Hepatocyte (in vitro differentiated cells): ENCODE measurements around the gene WDR70. TPM values are rescaled to one million over a fixed set of nuclear protein-coding genes. Genes with fewer than 3 reads are reported as not detected.

ENCODE experiments used
- DNase-seq: peaks from one replicate; pipeline ENCODE4 v3.0.0-alpha.2; 2016; ENCODE audit warnings: low spot score
- H2AFZ ChIP-seq: fragments of 200-600 bp; sonication (generic); 2 replicates; pipeline ENCODE4 v1.6.0; 2016; ENCODE audit warnings: antibody characterized with exemption, mild to moderate bottlenecking
- H3K27ac ChIP-seq: fragments of 200-600 bp; sonication (generic); 2 replicates; pipeline ENCODE4 v1.5.1; 2016; ENCODE audit warnings: mild to moderate bottlenecking
- H3K27me3 ChIP-seq: fragments of 200-600 bp; sonication (generic); 2 replicates; pipeline ENCODE4 v1.6.1; 2016
- H3K36me3 ChIP-seq: fragments of 200-600 bp; sonication (generic); replicated peaks from 2 replicates; pipeline ENCODE4 v1.5.1; 2016; ENCODE audit warnings: low read depth; ENCODE audit not compliant: insufficient read depth
- H3K4me1 ChIP-seq: fragments of 200-600 bp; sonication (generic); 2 replicates; pipeline ENCODE4 v1.5.1; 2016; ENCODE audit warnings: mild to moderate bottlenecking, moderate library complexity; ENCODE audit not compliant: insufficient read depth
- H3K4me2 ChIP-seq: fragments of 200-600 bp; sonication (generic); 2 replicates; pipeline ENCODE4 v1.6.0; 2016
- H3K4me3 ChIP-seq: fragments of 200-600 bp; sonication (generic); 2 replicates; pipeline ENCODE4 v1.5.1; 2016; ENCODE audit warnings: mild to moderate bottlenecking
- H3K79me2 ChIP-seq: fragments of 200-600 bp; sonication (generic); 2 replicates; pipeline ENCODE4 v1.6.0; 2017; ENCODE audit warnings: mild to moderate bottlenecking
- H3K9me2 ChIP-seq: fragments of 200-600 bp; sonication (generic); replicated peaks from 2 replicates; pipeline ENCODE4 v1.6.0; 2017; ENCODE audit warnings: mild to moderate bottlenecking; ENCODE audit not compliant: insufficient read depth
- H3K9me3 ChIP-seq: fragments of 200-600 bp; sonication (generic); 2 replicates; pipeline ENCODE4 v1.5.1; 2016; ENCODE audit warnings: low read depth, mild to moderate bottlenecking
- H4K20me1 ChIP-seq: fragments of 200-600 bp; sonication (generic); 2 replicates; pipeline ENCODE4 v1.6.0; 2016; ENCODE audit warnings: mild to moderate bottlenecking; ENCODE audit not compliant: insufficient read depth, poor library complexity, severe bottlenecking
- CTCF ChIP-seq: fragments of 200-600 bp; sonication (generic); IDR thresholded peaks from 2 replicates; pipeline ENCODE4 v1.5.1; 2016; ENCODE audit warnings: antibody characterized with exemption, mild to moderate bottlenecking; ENCODE audit not compliant: poor library complexity
- EZH2 ChIP-seq: fragments of 200-600 bp; sonication (generic); IDR thresholded peaks from 2 replicates; pipeline ENCODE4 v1.6.1; 2016; ENCODE audit warnings: antibody characterized with exemption, mild to moderate bottlenecking, borderline replicate concordance
- EZH2phosphoT487 ChIP-seq: fragments of 200-600 bp; sonication (generic); IDR thresholded peaks from one replicate; pipeline ENCODE4 v1.6.1; 2018; ENCODE audit warnings: antibody characterized with exemption, mild to moderate bottlenecking, low read depth, moderate library complexity; ENCODE audit not compliant: unreplicated experiment, severe bottlenecking
- WGBS: methylation state at CpG from one replicate; pipeline ENCODE4 v1.1.6; 2016; ENCODE audit warnings: low lambda C conversion rate; ENCODE audit errors: missing lambda C conversion rate; 5-methylcytosine and 5-hydroxymethylcytosine counted together
- polyA plus RNA-seq: library from polyadenylated mRNA; unstranded; fragments of >200 nt; fragmentation: Nextera tagmentation; extraction: Ambion mirVana; gene quantifications from 2 replicates; pipeline ENCODE4 v1.2.1, GENCODE V29; 2016
- total RNA-seq: library from RNA; depleted of rRNA; stranded (reverse); fragments of >200 nt; gene quantifications from 2 replicates; pipeline ENCODE4 v1.2.3, GENCODE V29; 2014

Gene WDR70
- total and polyA plus RNA-seq, 2 experiments from 2014 or later = 22.3 to 37.0 TPM

GRCh38 chr5:37520811-37521210, 141.7 kb downstream of the WDR70 start:
- Histone ChIP-seq H3K9me2 (no peaks in the 10 kb centered on the region), H3K36me3 (no peaks in the 10 kb centered on the region), H4K20me1 (no peaks in the 10 kb centered on the region), H3K9me3 (no peaks in the 10 kb centered on the region), H3K4me2 (no peak overlapping the region), H3K4me1 (peaks cover 5% of the 10 kb centered on the region), H3K79me2 (no peaks in the 10 kb centered on the region), H3K27me3 (no peaks in the 10 kb centered on the region), H3K27ac (no peak overlapping the region), H2AFZ (no peak overlapping the region), H3K4me3 (no peak overlapping the region)
- WGBS = 79% methylated on average over 1 of the region's 1 CpG
- TF ChIP-seq CTCF (no peak), EZH2phosphoT487 (no peak), EZH2 (no peak)
- no peak for DNase-seq

DNA sequence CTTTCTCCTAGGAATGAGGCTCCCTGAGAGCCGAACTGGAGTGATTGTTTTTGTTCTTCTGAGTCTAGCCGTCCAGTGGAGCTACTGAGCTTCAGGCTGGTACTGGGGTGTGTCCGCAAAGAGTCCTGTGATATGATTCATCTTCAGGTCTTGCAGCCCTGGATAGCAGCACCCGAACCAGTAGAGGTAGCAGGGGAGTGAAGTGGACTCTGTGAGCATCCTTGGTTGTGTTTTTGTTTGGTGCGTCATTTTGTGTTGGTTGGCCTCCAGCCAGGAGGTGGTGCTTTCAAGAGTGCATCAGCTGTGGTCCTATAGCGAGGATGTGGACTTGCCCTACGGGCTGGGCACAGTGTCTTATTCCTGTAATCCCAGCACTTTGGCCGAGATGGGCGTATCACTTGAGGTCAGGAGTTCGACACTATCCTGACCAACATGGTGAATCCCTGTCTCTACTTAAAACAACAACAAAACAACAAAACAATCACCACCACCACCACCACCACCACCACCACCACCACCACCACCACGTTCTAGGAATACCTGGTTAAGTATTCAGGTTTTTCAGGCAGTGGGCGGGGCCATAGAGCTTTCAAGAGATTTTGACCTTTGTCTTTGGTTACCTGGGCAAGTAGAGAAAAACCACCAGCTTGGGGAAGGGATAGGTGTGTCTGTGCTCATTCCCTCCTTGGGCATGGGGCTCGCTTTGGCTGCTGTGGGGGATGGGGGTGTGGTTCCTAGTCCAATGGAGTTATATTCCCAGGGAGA, 154.0 kb downstream of the WDR70 start:
- no peaks in the 10 kb centered on the region for H3K27me3 ChIP-seq
- DNase-seq = no peak
- no peaks in the 10 kb centered on the region for H3K4me1 ChIP-seq
- no peaks in the 10 kb centered on the region for H3K9me2 ChIP-seq
- no peaks in the 10 kb centered on the region for H4K20me1 ChIP-seq
- TF ChIP-seq CTCF (no peak), EZH2phosphoT487 (no peak), EZH2 (no peak)
- H3K36me3 ChIP-seq = no peaks in the 10 kb centered on the region
- no peak overlapping the region for H3K27ac ChIP-seq
- H3K4me3 ChIP-seq = no peak overlapping the region
- no peak overlapping the region for H2AFZ ChIP-seq
- peaks cover 2% of the 10 kb centered on the region for H3K79me2 ChIP-seq
- WGBS = 93% methylated on average over 13 of the region's 13 CpGs
- no peaks in the 10 kb centered on the region for H3K9me3 ChIP-seq
- H3K4me2 ChIP-seq = no peak overlapping the region

DNA sequence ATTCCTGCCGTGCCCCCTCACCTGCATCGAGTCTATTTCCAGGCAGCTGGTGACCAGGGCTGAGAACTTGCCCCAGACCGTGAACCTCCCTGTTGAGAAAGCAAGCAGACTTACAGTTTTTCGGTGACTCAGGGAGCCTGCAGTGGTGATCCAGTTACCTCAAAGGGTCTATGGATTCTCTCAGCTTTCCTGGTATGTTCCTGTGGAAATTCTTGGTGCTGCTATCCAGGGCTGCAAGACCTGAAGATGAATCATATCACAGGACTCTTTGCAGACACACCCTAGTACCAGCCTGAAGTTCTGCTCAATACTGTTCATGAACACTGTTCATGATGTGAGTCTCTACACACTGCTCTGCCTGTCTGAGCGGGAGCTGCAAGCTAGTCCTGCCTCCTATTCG, 154.7 kb downstream of the WDR70 start:
- Histone ChIP-seq H3K4me3 (no peak overlapping the region), H3K4me2 (no peak overlapping the region), H3K9me2 (no peaks in the 10 kb centered on the region), H3K4me1 (no peaks in the 10 kb centered on the region), H3K9me3 (no peaks in the 10 kb centered on the region), H3K27ac (no peak overlapping the region), H3K27me3 (no peaks in the 10 kb centered on the region), H3K36me3 (no peaks in the 10 kb centered on the region), H4K20me1 (no peaks in the 10 kb centered on the region), H2AFZ (no peak overlapping the region), H3K79me2 (peaks cover 2% of the 10 kb centered on the region)
- peak; percentile 6 for DNase-seq
- TF ChIP-seq EZH2 (no peak), EZH2phosphoT487 (no peak), CTCF (no peak)
- 92% methylated on average over 6 of the region's 6 CpGs for WGBS

DNA sequence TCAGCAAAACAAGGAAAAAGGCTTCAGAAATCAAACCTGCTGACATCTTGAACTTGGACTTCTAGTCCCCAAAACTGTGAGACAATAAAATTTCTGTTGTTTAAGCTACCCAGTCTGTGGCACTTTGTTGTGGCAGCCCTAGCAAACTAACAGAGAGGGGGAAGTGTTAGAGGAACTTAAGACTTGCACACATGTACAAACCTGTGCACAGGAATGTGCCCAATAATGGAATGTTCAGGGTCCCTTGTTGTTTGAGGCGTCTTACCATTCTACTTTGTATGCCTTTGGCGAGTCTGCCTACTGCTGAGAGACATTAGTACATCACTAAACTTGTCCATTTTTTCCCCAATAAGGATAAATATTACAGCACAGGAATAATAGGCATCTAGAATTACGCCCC, 160.3 kb downstream of the WDR70 start:
- no peak overlapping the region for H3K4me2 ChIP-seq

More for the DNA sequence above, 160.3 kb downstream of the WDR70 start:
- Histone ChIP-seq H3K4me1 (no peaks in the 10 kb centered on the region), H3K4me3 (no peak overlapping the region), H3K9me2 (no peaks in the 10 kb centered on the region), H3K27me3 (no peaks in the 10 kb centered on the region), H3K9me3 (no peaks in the 10 kb centered on the region), H3K27ac (no peak overlapping the region), H4K20me1 (no peaks in the 10 kb centered on the region), H3K36me3 (no peaks in the 10 kb centered on the region), H2AFZ (no peak overlapping the region), H3K79me2 (no peaks in the 10 kb centered on the region)
- TF ChIP-seq CTCF = no peak
- DNase-seq = no peak
- WGBS = 91% methylated on average over 3 of the region's 3 CpGs
